ENCODE results near the gene ITFG1.
A peak's percentile ranks its signal among the peaks of the same experiment; 100 is the strongest.

ITFG1 gene

GRCh38 chr16:47320546-47321310 is 140.1 kb downstream of the ITFG1 start:
- DNase-seq, result no peak

GRCh38 chr16:47317465-47318240 is 143.2 kb downstream of the ITFG1 start:
- no peak for DNase-seq

GRCh38 chr16:47316442-47317015 is 144.3 kb downstream of the ITFG1 start:
- DNase-seq, result no peak

GRCh38 chr16:47311738-47312505 is 148.9 kb downstream of the ITFG1 start:
- no peak for DNase-seq

- DNase-seq, result no peak
Observed at GRCh38 chr16:47310792-47311211, 150.1 kb downstream of the ITFG1 start.

- DNase-seq, result no peak
Observed at GRCh38 chr16:47309581-47310312, 151.1 kb downstream of the ITFG1 start.

GRCh38 chr16:47308601-47309000 is 152.3 kb downstream of the ITFG1 start:
- DNase-seq, result no peak

GRCh38 chr16:47304563-47304962 is 156.3 kb downstream of the ITFG1 start:
- no peak for DNase-seq

GRCh38 chr16:47299587-47299986 is 161.3 kb downstream of the ITFG1 start:
- DNase-seq, result no peak

GRCh38 chr16:47284999-47285398 is 175.9 kb downstream of the ITFG1 start:
- DNase-seq, result no peak

GRCh38 chr16:47278306-47278970 is 182.4 kb downstream of the ITFG1 start:
- DNase-seq, result no peak

- DNase-seq, result no peak
Observed at GRCh38 chr16:47276522-47276921, 184.3 kb downstream of the ITFG1 start.

- DNase-seq, result no peak
Observed at GRCh38 chr16:47262938-47263337, 197.9 kb downstream of the ITFG1 start.

- DNase-seq, result no peak
Observed at GRCh38 chr16:47260503-47260902, 200.4 kb downstream of the ITFG1 start.

GRCh38 chr16:47258874-47259461 is 201.9 kb downstream of the ITFG1 start:
- DNase-seq, result peak; percentile 7

GRCh38 chr16:47254756-47255155 is 206.1 kb downstream of the ITFG1 start:
- DNase-seq, result no peak

GRCh38 chr16:47250983-47251382 is 209.9 kb downstream of the ITFG1 start:
- no peak for DNase-seq

- no peak for DNase-seq
Observed at GRCh38 chr16:47247690-47248089, 213.2 kb downstream of the ITFG1 start.

- DNase-seq, result no peak
Observed at GRCh38 chr16:47244206-47244605, 216.7 kb downstream of the ITFG1 start.

- DNase-seq, result no peak
Observed at GRCh38 chr16:47241061-47241460, 219.8 kb downstream of the ITFG1 start.

GRCh38 chr16:47236716-47237115 is 224.1 kb downstream of the ITFG1 start:
- no peak for DNase-seq
